GM12878 (cell line): ENCODE measurements around the gene PROM1. TPM values are rescaled to one million over a fixed set of nuclear protein-coding genes. Genes with fewer than 3 reads are reported as not detected.

Experiments used
- ATAC-seq: fragments of 200-7000 bp; cut with Tn5 transposase; 3 replicates; pipeline ENCODE4 v1.9.1; 2020; ENCODE audit warnings: mild to moderate bottlenecking, moderate library complexity
- BruUV-seq: library from RNA; stranded (reverse); fragments of 400-500 nt; replicated peaks from 2 replicates; lab custom pipeline; 2021; lab: Mats Ljungman, UMichigan
- CTCF ChIA-PET: fragments of 300-600 bp; sonication (Branson Sonifier 250); formaldehyde crosslinking; extraction: SDS; loops from one replicate; lab custom pipeline; 2021; ENCODE audit warnings: inconsistent platforms; lab: Yijun Ruan, JAX
- POLR2A ChIA-PET: fragments of 350-600 bp; formaldehyde crosslinking; extraction: SDS; loops from one replicate; lab custom pipeline; 2021; ENCODE audit warnings: inconsistent platforms; lab: Charles Lee
- RAD21 ChIA-PET: fragments of 300-600 bp; sonication (Branson Sonifier 250); formaldehyde crosslinking; loops from one replicate; lab custom pipeline; 2023; ENCODE audit warnings: antibody characterized with exemption; ENCODE audit not compliant: unreplicated experiment; lab: Charles Lee
- SMC1A ChIA-PET: fragments of 300-600 bp; sonication (Branson Sonifier 250); formaldehyde crosslinking; loops from one replicate; lab custom pipeline; 2023; ENCODE audit not compliant: unreplicated experiment, uncharacterized antibody; lab: Charles Lee
- DNase-seq: peaks from one replicate; pipeline ENCODE4 v3.0.0-alpha.2; 2011; ENCODE audit warnings: low read depth, low spot score
- FAIRE-seq: peaks from 3 replicates; lab custom pipeline; 2011; peaks lifted over from hg19 to GRCh38; lab: Jason Lieb, UNC
- H2AFZ ChIP-seq: 2 replicates; pipeline ENCODE4 v1.6.0; 2011; ENCODE audit warnings: low read depth, low read length, control low read depth; ENCODE audit not compliant: control insufficient read depth
- H3K27ac ChIP-seq: 2 replicates; pipeline ENCODE4 v1.5.1; 2011; ENCODE audit warnings: control low read depth; ENCODE audit not compliant: control insufficient read depth, insufficient read depth
- H3K27me3 ChIP-seq, 2 experiments: replicated peaks in 1 of 2; 2 replicates each; pipeline versions ENCODE4 v1.6.0 to v1.6.1; 2011; ENCODE audit warnings: low read length in 1 of 2; ENCODE audit not compliant: control insufficient read depth in 2 of 2, insufficient read depth in 2 of 2
- H3K36me3 ChIP-seq, 2 experiments: 2 replicates each; pipeline ENCODE4 v1.5.1; 2011; ENCODE audit warnings: low read length in 1 of 2; ENCODE audit not compliant: control insufficient read depth in 2 of 2, insufficient read depth in 2 of 2
- H3K4me1 ChIP-seq: 2 replicates; pipeline ENCODE4 v1.6.1; 2011; ENCODE audit warnings: mild to moderate bottlenecking, low read length, moderate library complexity, mixed read lengths; ENCODE audit not compliant: control insufficient read depth, insufficient read depth
- H3K4me2 ChIP-seq: 2 replicates; pipeline ENCODE4 v1.6.0; 2011; ENCODE audit warnings: control low read depth; ENCODE audit not compliant: control insufficient read depth, insufficient read depth
- H3K4me3 ChIP-seq: fragments of 200-600 bp; sonication (generic); 2 replicates; pipeline ENCODE4 v1.5.1; 2016
- H3K79me2 ChIP-seq: 2 replicates; pipeline ENCODE4 v1.6.0; 2011; ENCODE audit warnings: low read length; ENCODE audit not compliant: control insufficient read depth, insufficient read depth
- H3K9ac ChIP-seq: 2 replicates; pipeline ENCODE4 v1.8.0; 2011; ENCODE audit warnings: low read length, control low read depth, mixed read lengths; ENCODE audit not compliant: control insufficient read depth, insufficient read depth
- H3K9me3 ChIP-seq: replicated peaks from 3 replicates; pipeline ENCODE4 v1.5.1; 2011; ENCODE audit warnings: mild to moderate bottlenecking, low read length; ENCODE audit not compliant: control insufficient read depth, insufficient read depth
- H4K20me1 ChIP-seq: 2 replicates; pipeline ENCODE4 v1.6.0; 2011; ENCODE audit not compliant: control insufficient read depth, insufficient read depth
- ASH2L ChIP-seq: fragments of 300-600, 200-600 bp; sonication (generic); IDR thresholded peaks from 2 replicates; pipeline ENCODE4 v1.6.1; 2017; ENCODE audit warnings: low read depth, mild to moderate bottlenecking, borderline replicate concordance
- CBX5 ChIP-seq: sonication (generic); IDR thresholded peaks from 2 replicates; pipeline ENCODE4 v1.6.1; 2016; ENCODE audit warnings: low read depth, moderate library complexity, mild to moderate bottlenecking, inconsistent platforms
- CUX1 ChIP-seq: IDR thresholded peaks from 2 replicates; pipeline ENCODE4 v1.6.1; 2012; ENCODE audit warnings: improper control_type of control experiment, low read depth, low read length; ENCODE audit not compliant: insufficient replicate concordance
- EED ChIP-seq: sonication (generic); IDR thresholded peaks from 2 replicates; pipeline ENCODE4 v1.6.1; 2016; ENCODE audit warnings: antibody characterized with exemption, low read depth
- MAX ChIP-seq: IDR thresholded peaks from 2 replicates; pipeline ENCODE4 v1.6.1; 2012; ENCODE audit warnings: low read depth, low read length, improper control_type of control experiment
- PML ChIP-seq: IDR thresholded peaks from 2 replicates; pipeline ENCODE4 v1.6.1; 2012; ENCODE audit warnings: low read length, inconsistent platforms
- RBBP5 ChIP-seq: fragments of 200-600 bp; sonication (generic); conservative IDR thresholded peaks from 2 replicates; pipeline ENCODE4 v1.6.1; 2016
- SKIL ChIP-seq: fragments of 450-650 bp; IDR thresholded peaks from 2 replicates; pipeline ENCODE4 v1.6.1; 2017; ENCODE audit warnings: mild to moderate bottlenecking, low read depth, inconsistent platforms; ENCODE audit not compliant: poor library complexity, severe bottlenecking
- STAT1 ChIP-seq: fragments of 450-650 bp; conservative IDR thresholded peaks from 2 replicates; pipeline ENCODE4 v1.6.1; 2014; ENCODE audit warnings: antibody characterized with exemption, mild to moderate bottlenecking
- YBX1 ChIP-seq: fragments of 450-650 bp; IDR thresholded peaks from 2 replicates; pipeline ENCODE4 v1.6.1; 2016; ENCODE audit warnings: antibody characterized with exemption
- WGBS: methylation state at CpG from one replicate; pipeline ENCODE4 v1.1.6; 2016; ENCODE audit warnings: low lambda C conversion rate; ENCODE audit not compliant: insufficient replicate concordance, insufficient coverage; ENCODE audit errors: missing lambda C conversion rate; 5-methylcytosine and 5-hydroxymethylcytosine counted together
- in situ Hi-C: fragments of 300-500 bp; cut with MboI; formaldehyde crosslinking; loops from 9 replicates; pipeline ENCODE4 v1.14.3; 2018; ENCODE audit warnings: mixed read lengths
- intact Hi-C: fragments of 100-400 bp; cut with micrococcal nuclease; formaldehyde crosslinking; loops from one replicate; pipeline ENCODE4 v1.14.2; 2022; ENCODE audit not compliant: unreplicated experiment
- polyA plus RNA-seq, 11 experiments: library from polyadenylated mRNA; depleted of rRNA in 4 of 11; unstranded in 6 of 11; stranded (reverse) in 5 of 11; fragments of >200 nt; fragmentation: Nextera tagmentation in 4 of 11; fragmentation: Illumina TruSeq in 1 of 11; extraction: Ambion mirVana in 4 of 11; extraction: Trizol in 1 of 11; gene quantifications; 1 replicate in 1 of 11; 2 replicates in 10 of 11; pipeline versions ENCODE4 v1.2.1 to v1.2.3, GENCODE V29; 2011 to 2016; ENCODE audit warnings: inconsistent platforms in 2 of 11, missing spikeins in 2 of 11, low read depth in 1 of 11
- total RNA-seq, 4 experiments: library from RNA; depleted of rRNA in 3 of 4; stranded (reverse); fragments of >200 nt in 3 of 4; fragmentation: Illumina TruSeq in 1 of 4; extraction: Trizol in 1 of 4; gene quantifications; 2 replicates each; pipeline versions ENCODE4 v1.2.1 to v1.2.3, GENCODE V29; 2013 to 2021
- TF ChIP-seq, protein P1 (sequence below): IDR thresholded peaks from 2 replicates; pipeline ENCODE4 v1.6.1; 2012; ENCODE audit warnings: mild to moderate bottlenecking, low read depth, low read length

Gene PROM1
- total and polyA plus RNA-seq, 10 of the 15 experiments (the other 5 are each of a cell fraction or from before 2014, with no cell fraction given) = 0.08 to 0.31 (median 0.18) TPM; not detected in 7

DNA sequence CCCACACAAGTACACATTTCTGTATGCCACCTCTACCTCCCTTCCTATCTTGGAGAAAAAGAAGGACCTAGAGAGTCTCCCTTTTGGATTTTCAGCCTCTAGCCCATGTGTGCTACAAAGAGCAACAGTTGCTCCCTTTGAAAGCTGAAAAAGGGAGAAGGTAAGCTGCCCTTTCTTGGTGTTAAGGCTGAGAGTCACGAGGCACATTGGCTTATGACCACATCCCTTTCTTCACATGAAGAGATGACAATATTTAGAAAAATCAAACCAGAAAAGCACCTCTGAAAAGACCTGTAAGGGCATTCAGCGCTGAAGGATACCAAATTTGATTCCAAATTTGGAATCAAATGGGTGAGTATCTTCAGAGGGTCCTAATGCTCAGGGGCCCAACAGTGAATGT is 138.9 kb downstream of the PROM1 start (continued):
- TF ChIP-seq CUX1 = no peak
- no peak for TF ChIP-seq PML
- no peak for TF ChIP-seq STAT1
- no peak for TF ChIP-seq EED
- no peak for TF ChIP-seq ASH2L
- TF ChIP-seq RBBP5 = no peak

DNA sequence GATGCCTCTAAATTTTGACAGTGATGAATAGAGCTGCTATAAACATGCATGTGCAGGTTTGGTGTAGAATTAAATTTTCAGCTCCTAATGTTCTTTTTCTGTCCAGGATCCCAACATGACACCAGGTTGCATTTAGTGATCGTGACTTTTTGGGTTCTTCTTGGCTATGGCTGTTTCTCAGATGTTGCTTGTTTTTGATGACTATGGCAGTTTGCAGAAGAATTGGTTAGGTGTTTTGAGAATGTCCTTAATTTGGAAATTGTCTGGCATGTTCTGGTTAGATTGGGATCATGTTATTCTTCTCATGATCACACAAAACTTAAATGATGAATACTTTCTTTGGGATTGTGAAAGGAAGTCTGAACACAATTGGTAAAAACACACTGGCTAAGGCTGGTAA is 141.5 kb downstream of the PROM1 start:
- FAIRE-seq = no peak
- TF ChIP-seq, protein P1, sequence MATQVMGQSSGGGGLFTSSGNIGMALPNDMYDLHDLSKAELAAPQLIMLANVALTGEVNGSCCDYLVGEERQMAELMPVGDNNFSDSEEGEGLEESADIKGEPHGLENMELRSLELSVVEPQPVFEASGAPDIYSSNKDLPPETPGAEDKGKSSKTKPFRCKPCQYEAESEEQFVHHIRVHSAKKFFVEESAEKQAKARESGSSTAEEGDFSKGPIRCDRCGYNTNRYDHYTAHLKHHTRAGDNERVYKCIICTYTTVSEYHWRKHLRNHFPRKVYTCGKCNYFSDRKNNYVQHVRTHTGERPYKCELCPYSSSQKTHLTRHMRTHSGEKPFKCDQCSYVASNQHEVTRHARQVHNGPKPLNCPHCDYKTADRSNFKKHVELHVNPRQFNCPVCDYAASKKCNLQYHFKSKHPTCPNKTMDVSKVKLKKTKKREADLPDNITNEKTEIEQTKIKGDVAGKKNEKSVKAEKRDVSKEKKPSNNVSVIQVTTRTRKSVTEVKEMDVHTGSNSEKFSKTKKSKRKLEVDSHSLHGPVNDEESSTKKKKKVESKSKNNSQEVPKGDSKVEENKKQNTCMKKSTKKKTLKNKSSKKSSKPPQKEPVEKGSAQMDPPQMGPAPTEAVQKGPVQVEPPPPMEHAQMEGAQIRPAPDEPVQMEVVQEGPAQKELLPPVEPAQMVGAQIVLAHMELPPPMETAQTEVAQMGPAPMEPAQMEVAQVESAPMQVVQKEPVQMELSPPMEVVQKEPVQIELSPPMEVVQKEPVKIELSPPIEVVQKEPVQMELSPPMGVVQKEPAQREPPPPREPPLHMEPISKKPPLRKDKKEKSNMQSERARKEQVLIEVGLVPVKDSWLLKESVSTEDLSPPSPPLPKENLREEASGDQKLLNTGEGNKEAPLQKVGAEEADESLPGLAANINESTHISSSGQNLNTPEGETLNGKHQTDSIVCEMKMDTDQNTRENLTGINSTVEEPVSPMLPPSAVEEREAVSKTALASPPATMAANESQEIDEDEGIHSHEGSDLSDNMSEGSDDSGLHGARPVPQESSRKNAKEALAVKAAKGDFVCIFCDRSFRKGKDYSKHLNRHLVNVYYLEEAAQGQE = no peak
- TF ChIP-seq CBX5 (no peak), MAX (no peak), YBX1 (no peak), SKIL (no peak)

More for the DNA sequence above, 141.5 kb downstream of the PROM1 start:
- Histone ChIP-seq H4K20me1 (no peaks in the 10 kb centered on the region), H3K9ac (no peak overlapping the region), H3K4me2 (no peak overlapping the region), H3K27ac (no peak overlapping the region), H3K79me2 (no peaks in the 10 kb centered on the region), H3K27me3 (no peaks in the 10 kb centered on the region), H3K4me1 (no peaks in the 10 kb centered on the region), H3K36me3 (no peaks in the 10 kb centered on the region), H2AFZ (no peak overlapping the region), H3K4me3 (no peak overlapping the region), H3K9me3 (no peaks in the 10 kb centered on the region; the same call in 2 of the 3 replicates)
- WGBS = 0% methylated on average over 1 of the region's 1 CpG
- ATAC-seq (no peak), DNase-seq (no peak)
- ChIA-PET CTCF (no interaction called here), POLR2A (no interaction called here), SMC1A (interaction anchor here (1.5 kb wide), 1 partner anchor 13 kb away, joined by 3 read pairs; no protein-coding TSS in a partner anchor), RAD21 (no interaction called here)
- no TSS peak for BruUV-seq
- in situ Hi-C loops (no loop called here), intact Hi-C loops (no loop called here)
